HL-60 (cell line): ENCODE measurements around the gene DENND1B.

Experiments
- DNase-seq, 2 experiments: peaks; one replicate each; pipeline ENCODE4 v3.0.0-alpha.2; 2010 to 2020; ENCODE audit warnings: low read depth in 1 of 2, low spot score in 1 of 2
- H3K27ac ChIP-seq: fragments of 250-450 bp; sonication (Bioruptor Pico); replicated peaks from 2 replicates; pipeline ENCODE4 v1.5.1; 2020; ENCODE audit warnings: mild to moderate bottlenecking, moderate library complexity
- H3K27me3 ChIP-seq: fragments of 250-450 bp; sonication (Bioruptor Pico); 2 replicates; pipeline ENCODE4 v1.5.1; 2021; ENCODE audit warnings: mild to moderate bottlenecking, moderate library complexity; ENCODE audit not compliant: insufficient read depth, poor library complexity, severe bottlenecking
- H3K4me3 ChIP-seq: replicated peaks from 2 replicates; pipeline ENCODE4 v1.5.1; 2011; ENCODE audit warnings: mild to moderate bottlenecking, control low read depth, low read length; ENCODE audit not compliant: insufficient read depth
- GABPA ChIP-seq: IDR thresholded peaks from 2 replicates; pipeline ENCODE4 v1.6.1; 2012; ENCODE audit warnings: low read depth
- POLR2AphosphoS5 ChIP-seq: IDR thresholded peaks from 2 replicates; pipeline ENCODE4 v1.6.1; 2012; ENCODE audit warnings: low read depth
- SPI1 ChIP-seq: IDR thresholded peaks from 2 replicates; pipeline ENCODE4 v1.6.1; 2012; ENCODE audit warnings: low read depth, mild to moderate bottlenecking, borderline replicate concordance
- TF ChIP-seq, protein P1 (sequence below): IDR thresholded peaks from one replicate; pipeline ENCODE4 v1.5.1; 2011; ENCODE audit warnings: low read length, control low read depth, inconsistent platforms; ENCODE audit not compliant: insufficient read depth
- TF ChIP-seq, protein P2 (sequence below): IDR thresholded peaks from 2 replicates; pipeline ENCODE4 v1.6.1; 2012; ENCODE audit warnings: low read depth; ENCODE audit not compliant: insufficient replicate concordance

DENND1B gene

DNA sequence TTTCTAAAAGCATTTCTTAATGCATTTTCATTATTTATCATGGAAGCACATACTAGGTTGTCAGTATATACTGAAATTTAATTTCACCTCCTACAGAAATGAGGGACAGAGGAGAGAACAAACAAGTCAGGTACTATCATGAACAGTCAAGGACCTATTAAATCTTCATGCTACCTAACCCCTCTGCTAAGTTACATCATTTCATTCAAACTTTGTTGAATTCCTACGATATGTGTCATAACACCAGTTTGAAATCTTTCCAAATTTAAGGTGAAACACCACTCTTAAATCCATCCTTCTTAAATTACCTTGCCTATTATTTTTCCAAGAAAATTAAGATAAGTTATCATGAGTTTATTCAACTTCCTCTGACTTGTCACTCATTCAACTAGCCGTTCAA is 78.9 kb downstream of the DENND1B start:
- DNase-seq: no peak
- Histone ChIP-seq H3K27me3 (no peaks in the 10 kb centered on the region), H3K4me3 (no peak overlapping the region), H3K27ac (no peak overlapping the region)
- TF ChIP-seq, protein P1, sequence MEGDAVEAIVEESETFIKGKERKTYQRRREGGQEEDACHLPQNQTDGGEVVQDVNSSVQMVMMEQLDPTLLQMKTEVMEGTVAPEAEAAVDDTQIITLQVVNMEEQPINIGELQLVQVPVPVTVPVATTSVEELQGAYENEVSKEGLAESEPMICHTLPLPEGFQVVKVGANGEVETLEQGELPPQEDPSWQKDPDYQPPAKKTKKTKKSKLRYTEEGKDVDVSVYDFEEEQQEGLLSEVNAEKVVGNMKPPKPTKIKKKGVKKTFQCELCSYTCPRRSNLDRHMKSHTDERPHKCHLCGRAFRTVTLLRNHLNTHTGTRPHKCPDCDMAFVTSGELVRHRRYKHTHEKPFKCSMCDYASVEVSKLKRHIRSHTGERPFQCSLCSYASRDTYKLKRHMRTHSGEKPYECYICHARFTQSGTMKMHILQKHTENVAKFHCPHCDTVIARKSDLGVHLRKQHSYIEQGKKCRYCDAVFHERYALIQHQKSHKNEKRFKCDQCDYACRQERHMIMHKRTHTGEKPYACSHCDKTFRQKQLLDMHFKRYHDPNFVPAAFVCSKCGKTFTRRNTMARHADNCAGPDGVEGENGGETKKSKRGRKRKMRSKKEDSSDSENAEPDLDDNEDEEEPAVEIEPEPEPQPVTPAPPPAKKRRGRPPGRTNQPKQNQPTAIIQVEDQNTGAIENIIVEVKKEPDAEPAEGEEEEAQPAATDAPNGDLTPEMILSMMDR: no peak
- TF ChIP-seq, protein P2, sequence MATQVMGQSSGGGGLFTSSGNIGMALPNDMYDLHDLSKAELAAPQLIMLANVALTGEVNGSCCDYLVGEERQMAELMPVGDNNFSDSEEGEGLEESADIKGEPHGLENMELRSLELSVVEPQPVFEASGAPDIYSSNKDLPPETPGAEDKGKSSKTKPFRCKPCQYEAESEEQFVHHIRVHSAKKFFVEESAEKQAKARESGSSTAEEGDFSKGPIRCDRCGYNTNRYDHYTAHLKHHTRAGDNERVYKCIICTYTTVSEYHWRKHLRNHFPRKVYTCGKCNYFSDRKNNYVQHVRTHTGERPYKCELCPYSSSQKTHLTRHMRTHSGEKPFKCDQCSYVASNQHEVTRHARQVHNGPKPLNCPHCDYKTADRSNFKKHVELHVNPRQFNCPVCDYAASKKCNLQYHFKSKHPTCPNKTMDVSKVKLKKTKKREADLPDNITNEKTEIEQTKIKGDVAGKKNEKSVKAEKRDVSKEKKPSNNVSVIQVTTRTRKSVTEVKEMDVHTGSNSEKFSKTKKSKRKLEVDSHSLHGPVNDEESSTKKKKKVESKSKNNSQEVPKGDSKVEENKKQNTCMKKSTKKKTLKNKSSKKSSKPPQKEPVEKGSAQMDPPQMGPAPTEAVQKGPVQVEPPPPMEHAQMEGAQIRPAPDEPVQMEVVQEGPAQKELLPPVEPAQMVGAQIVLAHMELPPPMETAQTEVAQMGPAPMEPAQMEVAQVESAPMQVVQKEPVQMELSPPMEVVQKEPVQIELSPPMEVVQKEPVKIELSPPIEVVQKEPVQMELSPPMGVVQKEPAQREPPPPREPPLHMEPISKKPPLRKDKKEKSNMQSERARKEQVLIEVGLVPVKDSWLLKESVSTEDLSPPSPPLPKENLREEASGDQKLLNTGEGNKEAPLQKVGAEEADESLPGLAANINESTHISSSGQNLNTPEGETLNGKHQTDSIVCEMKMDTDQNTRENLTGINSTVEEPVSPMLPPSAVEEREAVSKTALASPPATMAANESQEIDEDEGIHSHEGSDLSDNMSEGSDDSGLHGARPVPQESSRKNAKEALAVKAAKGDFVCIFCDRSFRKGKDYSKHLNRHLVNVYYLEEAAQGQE: no peak
- TF ChIP-seq POLR2AphosphoS5 (no peak), GABPA (no peak), SPI1 (no peak)

DNA sequence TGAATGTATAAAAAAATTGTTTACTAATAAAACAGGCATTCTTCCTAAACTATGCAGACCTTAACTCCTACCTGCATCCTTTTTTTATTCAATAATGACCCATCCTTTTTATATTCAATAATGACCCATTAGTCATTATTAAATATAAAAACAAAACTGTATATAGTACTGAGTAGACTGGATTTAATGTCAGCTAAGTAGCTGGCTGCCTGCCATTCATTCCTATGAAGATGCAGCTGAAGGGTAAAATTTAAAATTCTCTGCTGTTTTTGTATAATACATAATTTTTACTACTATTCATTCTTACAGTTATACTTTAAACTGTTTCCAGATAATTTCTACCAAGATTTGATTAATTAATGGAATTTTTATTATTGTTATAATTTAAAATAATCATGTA is 79.3 kb downstream of the DENND1B start:
- TF ChIP-seq GABPA (no peak), POLR2AphosphoS5 (no peak), SPI1 (no peak)
- TF ChIP-seq, protein P1: no peak
- TF ChIP-seq, protein P2: no peak
- Histone ChIP-seq H3K4me3 (no peak overlapping the region), H3K27ac (no peak overlapping the region), H3K27me3 (no peaks in the 10 kb centered on the region)
- no peak for DNase-seq

DNA sequence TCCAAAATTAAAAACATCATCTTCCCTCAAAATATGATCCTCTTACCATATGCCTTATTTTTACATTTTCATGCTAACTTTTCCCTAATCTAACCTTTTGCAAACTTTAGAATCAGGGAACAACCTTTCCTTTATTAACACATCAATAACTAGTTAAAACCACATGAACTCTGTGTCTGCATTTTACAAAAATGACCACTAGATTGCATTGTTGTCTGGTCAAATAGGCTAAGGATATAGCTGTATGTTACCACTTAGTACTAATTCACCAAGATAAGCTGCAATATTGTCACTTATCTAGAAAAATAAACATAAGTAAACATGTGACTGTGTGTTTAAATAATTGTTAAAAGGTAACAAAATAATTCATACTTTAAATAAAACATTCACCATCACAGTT is 82.3 kb downstream of the DENND1B start:
- Histone ChIP-seq H3K27me3 (no peaks in the 10 kb centered on the region), H3K27ac (no peak overlapping the region), H3K4me3 (no peak overlapping the region)
- no peak for DNase-seq
- TF ChIP-seq, protein P1: no peak
- TF ChIP-seq SPI1 (no peak), POLR2AphosphoS5 (no peak), GABPA (no peak)
- TF ChIP-seq, protein P2: no peak
